Body of pancreas (tissue), 4 donors: Measurements from ENCODE around the gene FMNL2.

Source experiments
- POLR2A ChIP-seq, 3 donors: fragments of 450-650 bp; IDR thresholded peaks; one replicate each; pipeline ENCODE4 v1.6.1; 2016; ENCODE audit warnings: antibody characterized with exemption in 3 of 3, mild to moderate bottlenecking in 2 of 3
- TF ChIP-seq, protein P1 (sequence below), 7 experiments: fragments of 450-650 bp in 4 of 7; fragments of 200-600 bp in 3 of 7; sonication (generic) in 3 of 7; IDR thresholded peaks; one replicate each; pipeline ENCODE4 v1.5.1; 2016 to 2019; ENCODE audit warnings: antibody characterized with exemption in 7 of 7

GRCh38 chr2:152443771-152444170 lies 108.8 kb downstream of the FMNL2 start:
- no peak for TF ChIP-seq POLR2A (IDR thresholded peaks at IDR 0.05)
- TF ChIP-seq, protein P1, sequence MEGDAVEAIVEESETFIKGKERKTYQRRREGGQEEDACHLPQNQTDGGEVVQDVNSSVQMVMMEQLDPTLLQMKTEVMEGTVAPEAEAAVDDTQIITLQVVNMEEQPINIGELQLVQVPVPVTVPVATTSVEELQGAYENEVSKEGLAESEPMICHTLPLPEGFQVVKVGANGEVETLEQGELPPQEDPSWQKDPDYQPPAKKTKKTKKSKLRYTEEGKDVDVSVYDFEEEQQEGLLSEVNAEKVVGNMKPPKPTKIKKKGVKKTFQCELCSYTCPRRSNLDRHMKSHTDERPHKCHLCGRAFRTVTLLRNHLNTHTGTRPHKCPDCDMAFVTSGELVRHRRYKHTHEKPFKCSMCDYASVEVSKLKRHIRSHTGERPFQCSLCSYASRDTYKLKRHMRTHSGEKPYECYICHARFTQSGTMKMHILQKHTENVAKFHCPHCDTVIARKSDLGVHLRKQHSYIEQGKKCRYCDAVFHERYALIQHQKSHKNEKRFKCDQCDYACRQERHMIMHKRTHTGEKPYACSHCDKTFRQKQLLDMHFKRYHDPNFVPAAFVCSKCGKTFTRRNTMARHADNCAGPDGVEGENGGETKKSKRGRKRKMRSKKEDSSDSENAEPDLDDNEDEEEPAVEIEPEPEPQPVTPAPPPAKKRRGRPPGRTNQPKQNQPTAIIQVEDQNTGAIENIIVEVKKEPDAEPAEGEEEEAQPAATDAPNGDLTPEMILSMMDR (IDR thresholded peaks at IDR 0.05) = no peak
